Keratinocyte (primary cell): ENCODE data around the gene RPIA. TPM values are rescaled to one million over a fixed set of nuclear protein-coding genes. Genes with fewer than 3 reads are reported as not detected.
"Not testable (repeated sequence)": the region's sequence is repeated elsewhere in the genome, so short reads cannot be mapped to it uniquely, and the experiment has no call there.

Source experiments
- DNase-seq: peaks from one replicate; pipeline ENCODE4 v3.0.0-alpha.2; 2011; ENCODE audit warnings: low read depth, missing footprints, low spot score
- FAIRE-seq: peaks from 2 replicates; lab custom pipeline; 2011; peaks lifted over from hg19 to GRCh38; lab: Jason Lieb, UNC
- H2AFZ ChIP-seq: 2 replicates; pipeline ENCODE4 v1.6.0; 2012; ENCODE audit warnings: low read length, control low read depth, inconsistent platforms; ENCODE audit not compliant: control insufficient read depth
- H3K27ac ChIP-seq: 2 replicates; pipeline ENCODE4 v1.5.1; 2011; ENCODE audit warnings: low read length; ENCODE audit not compliant: control insufficient read depth, insufficient read depth
- H3K27me3 ChIP-seq: 3 replicates; pipeline ENCODE4 v1.6.0; 2011; ENCODE audit warnings: low read length; ENCODE audit not compliant: control insufficient read depth, insufficient read depth; ENCODE audit errors: extremely low read depth
- H3K36me3 ChIP-seq, 2 experiments: 2 replicates in 1 of 2; 3 replicates in 1 of 2; pipeline ENCODE4 v1.5.1; 2011; ENCODE audit warnings: low read length in 2 of 2, mild to moderate bottlenecking in 1 of 2; ENCODE audit not compliant: control insufficient read depth in 2 of 2, insufficient read depth in 2 of 2; ENCODE audit errors: extremely low read depth in 1 of 2
- H3K4me1 ChIP-seq: 3 replicates; pipeline ENCODE4 v1.5.1; 2011; ENCODE audit warnings: low read length; ENCODE audit not compliant: control insufficient read depth, insufficient read depth; ENCODE audit errors: extremely low read depth
- H3K4me2 ChIP-seq: 3 replicates; pipeline ENCODE4 v1.6.0; 2011; ENCODE audit warnings: low read depth, low read length; ENCODE audit not compliant: control insufficient read depth, insufficient read depth; ENCODE audit errors: extremely low read depth
- H3K4me3 ChIP-seq, 3 experiments: fragments of 200-600 bp in 1 of 3; sonication (generic) in 1 of 3; 2 replicates in 2 of 3; 3 replicates in 1 of 3; pipeline ENCODE4 v1.5.1; 2011 to 2016; ENCODE audit warnings: low read length in 3 of 3, mild to moderate bottlenecking in 3 of 3, control low read depth in 2 of 3, inconsistent platforms in 1 of 3, low read depth in 1 of 3, mixed read lengths in 1 of 3, mixed run types in 1 of 3, moderate library complexity in 1 of 3; ENCODE audit not compliant: control insufficient read depth in 2 of 3, insufficient read depth in 2 of 3; ENCODE audit errors: extremely low read depth in 1 of 3
- H3K79me2 ChIP-seq: 2 replicates; pipeline ENCODE4 v1.6.0; 2012; ENCODE audit warnings: low read length; ENCODE audit not compliant: control insufficient read depth, insufficient read depth
- H3K9ac ChIP-seq: 3 replicates; pipeline ENCODE4 v1.6.0; 2011; ENCODE audit warnings: low read length; ENCODE audit not compliant: control insufficient read depth, insufficient read depth; ENCODE audit errors: extremely low read depth
- H3K9me1 ChIP-seq: 3 replicates; pipeline ENCODE4 v1.6.0; 2011; ENCODE audit warnings: low read length; ENCODE audit not compliant: control insufficient read depth, insufficient read depth; ENCODE audit errors: extremely low read depth
- H3K9me3 ChIP-seq: 2 replicates; pipeline ENCODE4 v1.5.1; 2012; ENCODE audit warnings: low read depth, low read length; ENCODE audit not compliant: control insufficient read depth
- H4K20me1 ChIP-seq: 3 replicates; pipeline ENCODE4 v1.6.0; 2011; ENCODE audit warnings: low read length; ENCODE audit not compliant: control insufficient read depth, insufficient read depth; ENCODE audit errors: extremely low read depth
- EZH2 ChIP-seq: IDR thresholded peaks from one replicate; pipeline ENCODE4 v1.6.1; 2012; ENCODE audit warnings: inconsistent platforms, mild to moderate bottlenecking, low read length, moderate library complexity
- dilution Hi-C: fragments of 300-500 bp; cut with MboI; formaldehyde crosslinking; loops from one replicate; pipeline ENCODE4 v1.7.0; 2020; ENCODE audit warnings: low sequenced_read_pairs; ENCODE audit not compliant: extremely low pct_ligation_motif_present
- polyA plus RNA-seq, 5 experiments: library from polyadenylated mRNA; depleted of rRNA in 3 of 5; stranded (reverse) in 3 of 5; stranded (forward) in 1 of 5; unstranded in 1 of 5; fragments of >200 nt; gene quantifications; 1 replicate in 1 of 5; 2 replicates in 3 of 5; 3 replicates in 1 of 5; pipeline versions ENCODE4 v1.2.1 to v1.2.3, GENCODE V29; 2011 to 2012; ENCODE audit warnings: missing spikeins in 2 of 5, low read depth in 1 of 5, low replicate concordance in 1 of 5
- TF ChIP-seq, protein P1 (sequence below), 3 experiments: IDR thresholded peaks in 1 of 3; conservative IDR thresholded peaks in 1 of 3; optimal IDR thresholded peaks in 1 of 3; 2 replicates in 2 of 3; 3 replicates in 1 of 3; pipeline versions ENCODE3 to v1.5.1; 2011; ENCODE audit warnings: low read length in 3 of 3, mild to moderate bottlenecking in 3 of 3, moderate library complexity in 2 of 3, control low read depth in 1 of 3, inconsistent platforms in 1 of 3; ENCODE audit not compliant: insufficient read depth in 2 of 3; ENCODE audit errors: extremely low read depth in 1 of 3

The RPIA gene
- polyA plus RNA-seq, 1 donor (not counting 4 experiments of a cell fraction or from before 2014, with no cell fraction given), result 11.4 TPM

- H3K9me3 ChIP-seq, result no peaks in the 10 kb centered on the region
- H3K9ac ChIP-seq, result no peak overlapping the region
- dilution Hi-C loops, result no loop called here
- H4K20me1 ChIP-seq, result no peaks in the 10 kb centered on the region
- no peak overlapping the region for H2AFZ ChIP-seq
- DNase-seq (no peak), FAIRE-seq (no peak)
- H3K27me3 ChIP-seq, result no peaks in the 10 kb centered on the region
- no peak overlapping the region for H3K27ac ChIP-seq
- H3K4me2 ChIP-seq, result no peak overlapping the region
- H3K79me2 ChIP-seq, result no peaks in the 10 kb centered on the region
- H3K4me1 ChIP-seq, result peaks cover 6% of the 10 kb centered on the region
- H3K4me3 ChIP-seq, result no peak overlapping the region
- no peaks in the 10 kb centered on the region for H3K9me1 ChIP-seq
- H3K36me3 ChIP-seq, result peaks cover 0 to 3% of the 10 kb centered on the region in 2 experiments
- TF ChIP-seq EZH2, result no peak
- TF ChIP-seq, protein P1, sequence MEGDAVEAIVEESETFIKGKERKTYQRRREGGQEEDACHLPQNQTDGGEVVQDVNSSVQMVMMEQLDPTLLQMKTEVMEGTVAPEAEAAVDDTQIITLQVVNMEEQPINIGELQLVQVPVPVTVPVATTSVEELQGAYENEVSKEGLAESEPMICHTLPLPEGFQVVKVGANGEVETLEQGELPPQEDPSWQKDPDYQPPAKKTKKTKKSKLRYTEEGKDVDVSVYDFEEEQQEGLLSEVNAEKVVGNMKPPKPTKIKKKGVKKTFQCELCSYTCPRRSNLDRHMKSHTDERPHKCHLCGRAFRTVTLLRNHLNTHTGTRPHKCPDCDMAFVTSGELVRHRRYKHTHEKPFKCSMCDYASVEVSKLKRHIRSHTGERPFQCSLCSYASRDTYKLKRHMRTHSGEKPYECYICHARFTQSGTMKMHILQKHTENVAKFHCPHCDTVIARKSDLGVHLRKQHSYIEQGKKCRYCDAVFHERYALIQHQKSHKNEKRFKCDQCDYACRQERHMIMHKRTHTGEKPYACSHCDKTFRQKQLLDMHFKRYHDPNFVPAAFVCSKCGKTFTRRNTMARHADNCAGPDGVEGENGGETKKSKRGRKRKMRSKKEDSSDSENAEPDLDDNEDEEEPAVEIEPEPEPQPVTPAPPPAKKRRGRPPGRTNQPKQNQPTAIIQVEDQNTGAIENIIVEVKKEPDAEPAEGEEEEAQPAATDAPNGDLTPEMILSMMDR (optimal IDR thresholded peaks at IDR 0.05 in 1 of 3, IDR thresholded peaks at IDR 0.05 in 1 of 3, conservative IDR thresholded peaks at IDR 0.05 in 1 of 3; ENCODE audit: extremely low read depth in 1 of 3, insufficient read depth in 2 of 3, low read length in 3 of 3), result no peak
Observed at GRCh38 chr2:88757025-88757424, 65.6 kb downstream of the RPIA start.

DNA sequence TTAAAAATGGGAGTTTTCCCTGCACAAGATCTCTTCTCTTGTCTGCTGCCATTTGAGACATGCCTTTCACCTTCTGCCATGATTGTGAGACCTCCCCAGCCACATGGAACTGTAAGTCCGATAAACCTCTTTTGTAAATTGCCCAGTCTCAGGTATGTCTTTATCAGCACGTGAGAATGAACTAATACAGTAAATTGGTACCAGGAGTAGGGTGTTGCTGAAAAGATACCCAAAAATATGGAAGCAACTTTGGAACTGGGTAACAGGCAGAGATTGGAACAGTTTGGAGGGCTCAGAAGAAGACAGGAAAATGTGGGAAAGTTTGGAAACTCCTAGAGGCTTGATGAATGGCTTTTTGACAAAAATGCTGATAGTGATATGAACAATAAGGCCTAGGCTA is 67.2 kb downstream of the RPIA start:
- not testable (repeated sequence) for FAIRE-seq, H3K4me2 ChIP-seq

More for the DNA sequence above, 67.2 kb downstream of the RPIA start:
- H3K79me2 ChIP-seq, H4K20me1 ChIP-seq, H3K4me1 ChIP-seq, DNase-seq, H3K9me3 ChIP-seq, H3K4me3 ChIP-seq, dilution Hi-C loops, H3K9me1 ChIP-seq, H3K27me3 ChIP-seq, H3K27ac ChIP-seq, H2AFZ ChIP-seq, H3K36me3 ChIP-seq, H3K9ac ChIP-seq: not testable (repeated sequence)
